ENCODE data around the gene ITPR1.

DNA sequence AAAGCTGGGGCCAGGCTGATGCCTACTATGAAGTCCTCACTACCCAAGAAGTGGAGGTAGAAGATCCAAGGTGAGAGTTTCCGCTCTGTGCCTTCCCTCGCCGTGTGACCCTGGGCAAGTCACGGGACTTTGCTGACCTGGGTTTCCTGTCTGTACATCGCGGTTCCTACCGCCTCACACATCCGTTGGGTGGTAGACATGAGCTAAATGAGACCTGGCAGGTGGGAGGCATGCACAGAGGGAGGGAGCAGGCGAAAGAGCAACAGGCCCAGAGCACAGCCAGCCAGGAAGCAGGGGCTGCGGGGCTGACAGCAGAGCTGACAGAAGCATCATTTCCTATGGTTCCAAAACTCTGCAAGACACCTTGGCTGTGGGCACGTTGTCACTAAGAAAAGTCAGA is 328.8 kb downstream of the ITPR1 start:
- TF ChIP-seq CTCF (conservative IDR thresholded peaks at IDR 0.05; ENCODE audit: low read length) (no peak), EZH2phosphoT487 (IDR thresholded peaks at IDR 0.05; ENCODE audit: borderline replicate concordance, low read depth, low read length) (no peak)
